SIG-M5 treated with dmso at 0.1 percent for 504 hours (cell line): ENCODE results near the gene RGS10.

ENCODE experiments used
- DNase-seq: peaks from one replicate; lab custom pipeline; 2025; ENCODE audit not compliant: unreplicated experiment; lab: John Stamatoyannopoulos, UW

Gene RGS10

GRCh38 chr10:119520283-119520682 is 22.2 kb downstream of the RGS10 start:
- DNase-seq, result no peak

DNA sequence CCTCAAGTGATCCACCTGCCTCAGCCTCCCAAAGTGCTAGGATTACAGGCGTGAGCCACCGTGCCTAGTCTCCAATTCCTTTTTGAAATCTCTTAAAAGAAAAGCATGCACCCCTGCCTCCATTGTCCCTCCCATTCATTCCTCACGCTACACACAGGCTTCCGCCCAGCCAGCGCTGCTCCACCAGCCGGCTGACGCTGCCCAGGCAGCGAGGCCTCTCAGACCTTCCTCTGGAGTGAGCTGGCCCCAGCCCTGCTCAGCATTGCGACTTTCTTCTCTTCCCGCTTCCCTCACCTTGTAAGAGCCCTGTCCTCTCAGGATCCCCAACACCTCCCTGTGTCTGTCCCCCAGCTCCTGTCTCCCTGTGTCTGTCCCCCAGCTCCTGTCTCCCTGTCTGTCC is 23.6 kb downstream of the RGS10 start:
- DNase-seq, result no peak

DNA sequence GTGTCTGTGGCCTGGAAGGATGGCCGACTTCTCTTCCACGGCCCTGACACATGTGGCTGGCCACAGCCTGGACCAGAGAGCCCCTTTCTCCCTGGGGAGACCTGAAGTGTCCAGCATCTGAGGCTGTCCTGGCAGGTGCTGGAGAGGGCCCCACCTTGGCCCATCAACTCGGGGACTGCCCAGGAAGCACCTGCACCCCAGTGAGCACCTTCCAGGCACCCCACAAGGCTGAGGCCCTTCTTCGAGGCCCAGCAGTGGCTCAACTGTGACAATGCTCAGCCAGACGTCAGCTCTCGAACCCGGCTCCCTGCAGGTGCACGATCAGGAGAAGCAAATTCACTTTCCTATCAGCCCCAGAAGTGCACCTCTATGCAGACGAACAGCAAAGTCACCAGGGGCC is 24.3 kb downstream of the RGS10 start:
- no peak for DNase-seq

DNA sequence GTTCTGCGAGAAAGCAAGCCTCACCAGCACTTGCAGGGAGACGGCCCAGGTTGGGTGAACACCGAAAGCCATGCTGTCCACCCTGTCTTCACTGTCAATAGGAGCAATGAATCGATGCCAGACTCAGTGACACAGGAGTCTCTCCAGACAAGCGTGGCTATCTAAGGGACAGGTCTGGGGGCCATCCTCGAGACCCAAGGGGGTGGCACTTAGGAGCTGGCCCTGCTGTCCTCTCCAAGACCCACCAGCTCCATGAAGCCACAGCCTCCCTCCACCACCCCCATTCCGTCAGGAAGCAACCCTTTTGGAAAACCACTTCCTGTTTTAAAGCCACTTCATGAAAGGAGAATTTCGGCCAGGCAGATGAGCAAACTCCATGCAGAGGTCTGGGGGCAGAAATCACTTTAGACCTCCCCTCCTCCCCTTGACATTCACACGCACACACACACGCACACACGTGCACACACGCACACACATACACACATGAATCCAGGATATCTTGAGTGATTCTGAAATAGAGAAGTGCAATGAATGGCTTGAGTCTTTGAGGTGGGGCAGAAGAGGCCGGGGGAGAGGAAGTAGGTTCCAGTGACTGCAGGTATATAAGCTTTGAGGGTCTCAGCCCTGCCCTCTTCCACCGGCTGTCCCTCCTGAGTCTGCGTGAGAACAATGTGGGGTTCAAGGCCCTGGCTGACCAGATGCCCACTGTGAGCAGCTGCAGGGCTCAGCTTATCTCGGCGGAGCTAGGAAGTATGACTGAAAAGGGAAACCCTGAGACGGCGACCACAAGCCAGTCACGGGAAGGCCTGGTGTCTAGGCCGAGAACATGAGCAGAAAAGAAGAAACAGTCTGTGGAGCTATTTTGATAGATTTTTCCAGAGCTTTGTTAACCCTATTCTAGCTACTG is 25.0 kb downstream of the RGS10 start:
- DNase-seq, result peak; percentile 62

DNA sequence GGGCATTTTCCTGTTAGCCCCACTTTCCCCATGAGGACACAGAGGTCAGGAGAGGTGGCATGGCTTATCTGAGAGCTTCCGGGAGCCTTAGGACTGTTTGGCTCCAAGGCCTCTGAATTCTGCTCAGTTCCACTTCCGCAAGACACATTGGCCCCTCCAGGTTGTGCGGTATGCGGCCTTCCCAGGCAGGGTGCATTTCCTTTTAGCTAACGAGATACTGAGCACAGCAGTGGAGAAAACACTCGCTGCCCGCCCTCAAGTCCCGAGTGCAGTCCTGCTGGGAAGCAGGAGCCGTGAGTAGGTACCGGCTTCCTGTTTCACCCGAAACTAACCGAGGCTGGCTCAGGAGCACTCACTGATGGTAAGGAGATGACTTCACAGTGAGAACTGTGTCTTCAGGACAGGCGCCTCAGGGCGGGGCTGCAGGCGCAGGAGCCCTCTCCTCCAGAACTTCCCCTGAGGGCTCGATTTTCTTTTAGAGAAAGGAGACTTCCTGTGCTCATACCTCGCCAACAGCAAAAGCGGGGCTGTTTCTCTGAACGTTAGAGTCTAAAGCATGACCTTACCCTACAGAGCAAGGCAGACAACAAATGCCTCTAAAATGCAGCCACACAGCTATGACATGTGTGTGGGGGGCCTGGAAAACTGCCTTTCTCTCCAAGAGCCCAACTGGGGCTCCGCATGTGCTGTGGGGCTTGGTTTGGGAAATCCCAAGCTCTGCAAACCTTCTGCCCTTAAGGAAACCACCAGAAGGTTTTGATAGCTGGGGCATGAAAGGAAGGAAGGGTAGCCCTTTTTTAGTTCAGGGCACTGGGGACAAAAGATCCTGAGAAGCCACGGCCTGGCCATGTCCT is 25.9 kb downstream of the RGS10 start:
- peak; percentile 91 for DNase-seq

DNA sequence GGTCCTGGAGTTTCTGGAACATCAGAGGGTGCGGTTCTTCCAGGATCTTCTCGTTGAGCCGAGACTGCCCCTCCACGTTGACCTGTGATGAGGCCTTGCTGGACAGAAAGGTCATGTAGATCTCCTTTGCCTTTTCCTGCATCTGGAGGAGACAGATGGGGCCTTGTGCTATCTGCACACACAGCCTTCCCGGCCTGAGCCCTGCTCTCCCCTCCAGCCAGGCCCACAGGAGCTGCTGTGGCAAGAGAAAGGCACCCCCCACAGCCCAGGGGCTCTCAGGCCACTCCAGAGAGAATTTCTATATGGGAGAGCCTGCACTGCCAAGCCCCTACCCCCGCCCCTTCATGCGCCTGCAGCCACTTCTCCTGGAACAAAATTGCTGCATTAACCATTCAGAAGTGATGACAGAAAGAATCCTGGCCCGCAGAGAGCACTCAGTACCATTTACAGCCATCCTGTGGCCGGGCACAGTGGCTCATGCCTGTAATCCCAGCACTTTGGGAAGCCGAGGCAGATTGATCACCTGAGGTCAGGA is 26.9 kb downstream of the RGS10 start:
- no peak for DNase-seq

GRCh38 chr10:119514819-119515218 is 27.7 kb downstream of the RGS10 start:
- no peak for DNase-seq

DNA sequence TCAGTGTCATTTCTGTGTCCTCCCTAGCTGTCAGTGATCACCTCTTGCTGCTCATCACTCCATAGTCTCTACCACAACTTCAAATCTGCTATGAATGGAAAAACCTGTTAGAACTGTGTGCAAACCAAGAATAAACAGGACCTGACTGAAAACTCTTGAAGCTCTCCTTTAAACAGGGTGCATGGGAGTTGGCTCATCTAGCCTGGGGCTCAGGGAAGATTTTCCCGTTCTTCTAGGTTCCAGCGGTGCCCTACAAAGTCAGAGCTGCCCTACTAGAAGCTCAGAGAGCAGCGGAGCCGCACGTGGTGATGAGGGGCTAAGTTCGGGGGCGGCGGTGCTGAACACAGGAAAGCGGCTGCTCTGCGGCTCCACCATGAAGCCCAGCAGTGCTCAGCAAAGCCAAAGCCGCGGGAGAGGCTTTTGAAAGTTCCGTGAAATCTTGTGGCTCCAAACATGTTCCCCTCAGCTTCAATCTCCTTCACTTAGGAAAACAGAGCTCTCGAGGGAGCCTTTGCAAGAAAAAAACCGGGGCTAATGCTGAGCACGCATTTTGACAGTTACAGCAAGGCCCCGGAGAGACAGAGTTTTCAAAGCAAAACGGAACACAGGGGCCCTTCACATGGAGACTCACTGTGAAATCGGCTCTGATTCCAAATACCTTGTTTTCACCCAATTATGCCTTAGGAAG is 30.5 kb downstream of the RGS10 start:
- no peak for DNase-seq

GRCh38 chr10:119509909-119510451 is 32.5 kb downstream of the RGS10 start:
- DNase-seq, result no peak

- no peak for DNase-seq
These were observed 35.4 kb downstream of the RGS10 start for GRCh38 chr10:119507115-119507514.

GRCh38 chr10:119505588-119506315 is 36.8 kb downstream of the RGS10 start:
- no peak for DNase-seq

DNA sequence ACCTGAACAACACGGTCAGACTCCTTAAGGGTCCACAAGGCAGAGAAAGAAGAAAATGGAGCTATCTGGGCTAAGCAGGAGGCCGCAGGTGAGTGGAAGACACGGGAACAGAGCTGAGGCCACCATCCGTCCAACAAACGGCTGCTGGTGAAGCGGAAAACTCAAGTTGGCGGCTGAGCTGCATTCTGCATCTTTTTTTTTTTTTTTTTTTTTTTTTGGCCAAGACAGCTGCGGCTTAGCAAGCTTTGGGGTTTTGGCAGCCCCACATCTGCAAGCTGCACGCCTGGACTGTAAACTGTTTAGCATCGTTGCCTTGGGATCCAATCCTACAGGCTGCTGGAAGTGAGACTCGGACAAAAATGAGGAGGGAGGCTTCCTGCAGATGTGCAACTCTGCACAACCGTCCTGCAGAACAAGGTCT is 37.4 kb downstream of the RGS10 start:
- no peak for DNase-seq

DNA sequence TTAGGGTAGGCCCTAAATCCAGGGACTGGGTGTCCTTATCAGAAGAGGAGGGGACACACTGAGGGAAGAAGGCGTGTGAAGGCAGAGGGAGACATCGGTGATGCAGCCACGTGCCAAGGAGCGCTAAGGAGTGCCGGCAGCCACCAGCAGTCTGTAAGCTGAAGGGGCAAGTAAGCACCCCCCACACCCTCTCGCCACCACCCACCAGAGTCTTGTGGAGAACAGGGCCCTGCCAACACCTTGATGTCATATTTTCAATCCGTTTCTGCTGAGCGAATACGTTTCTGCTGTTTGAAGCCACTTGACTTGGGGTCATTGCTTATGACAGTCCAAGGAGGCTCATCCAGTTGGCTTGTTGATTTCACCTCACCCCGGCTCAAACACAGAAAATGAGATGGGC is 37.9 kb downstream of the RGS10 start:
- no peak for DNase-seq

DNA sequence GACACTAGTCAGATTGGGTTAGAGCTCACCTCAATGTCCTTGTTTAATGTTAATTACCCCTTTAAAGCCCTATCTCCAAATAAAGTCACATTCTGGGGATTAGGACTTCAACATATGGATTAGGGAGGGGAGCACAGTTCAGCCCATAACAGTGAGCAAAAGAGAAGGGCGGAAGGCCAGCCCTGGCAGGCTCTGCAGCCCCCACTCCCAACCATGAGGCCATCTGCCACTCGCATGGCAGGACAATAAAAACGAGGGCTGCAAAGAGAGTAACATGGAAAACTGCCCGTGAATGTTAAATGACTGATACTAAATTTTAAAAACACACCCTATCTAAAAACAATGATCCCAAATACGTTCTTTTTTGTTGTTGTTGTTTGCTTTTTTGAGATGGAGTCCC is 38.7 kb downstream of the RGS10 start:
- no peak for DNase-seq

DNA sequence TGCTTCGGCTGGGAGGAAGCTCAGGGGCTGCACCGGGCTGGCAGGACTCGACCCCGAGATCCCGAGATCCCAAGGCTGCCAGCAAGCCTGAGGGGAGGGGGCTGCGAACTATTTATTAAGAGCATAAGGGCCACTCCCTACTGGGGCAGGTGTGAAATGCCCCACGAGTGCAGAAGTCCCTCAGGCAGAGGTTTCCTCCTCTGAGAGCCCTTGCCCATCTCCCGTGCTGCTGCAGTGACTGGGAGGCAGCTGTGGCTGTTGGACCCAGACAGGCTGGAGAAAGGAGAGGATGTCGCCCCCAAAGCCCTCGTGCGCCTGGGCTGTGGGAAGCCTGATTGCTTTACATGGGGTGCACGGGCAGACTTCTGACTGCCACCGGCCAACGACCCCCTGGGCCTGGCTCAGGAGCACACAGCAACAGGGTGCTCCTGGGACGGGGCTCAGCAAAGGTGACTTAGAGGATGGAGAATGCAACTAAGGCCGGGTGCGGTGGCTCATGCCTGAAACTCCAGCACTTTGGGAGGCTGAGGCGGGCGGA is 39.8 kb downstream of the RGS10 start:
- no peak for DNase-seq

DNA sequence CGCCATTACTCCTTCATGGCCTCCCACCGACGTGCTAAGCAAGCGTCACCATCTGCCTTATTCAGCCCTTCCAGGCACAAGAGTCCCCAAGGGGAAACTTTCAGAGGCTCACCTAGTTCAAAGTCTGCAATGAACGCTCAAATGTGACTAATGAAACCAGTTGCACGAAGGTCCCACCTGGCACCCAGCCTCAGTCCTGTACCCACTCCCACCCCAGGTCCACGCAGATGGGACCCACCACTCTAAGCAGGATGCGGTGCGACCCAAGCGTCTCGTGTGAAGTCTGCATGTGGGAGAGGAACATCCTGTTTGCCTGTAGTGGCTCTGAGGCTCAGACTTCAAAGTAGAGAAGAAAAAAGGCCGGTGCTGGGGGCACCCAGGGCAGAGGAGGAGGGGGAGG is 40.3 kb downstream of the RGS10 start:
- no peak for DNase-seq

GRCh38 chr10:119501690-119502089 is 40.8 kb downstream of the RGS10 start:
- DNase-seq, result no peak

GRCh38 chr10:119500821-119501220 is 41.7 kb downstream of the RGS10 start:
- no peak for DNase-seq

- DNase-seq, result no peak
These were observed 42.3 kb downstream of the RGS10 start for GRCh38 chr10:119500123-119500795.

DNA sequence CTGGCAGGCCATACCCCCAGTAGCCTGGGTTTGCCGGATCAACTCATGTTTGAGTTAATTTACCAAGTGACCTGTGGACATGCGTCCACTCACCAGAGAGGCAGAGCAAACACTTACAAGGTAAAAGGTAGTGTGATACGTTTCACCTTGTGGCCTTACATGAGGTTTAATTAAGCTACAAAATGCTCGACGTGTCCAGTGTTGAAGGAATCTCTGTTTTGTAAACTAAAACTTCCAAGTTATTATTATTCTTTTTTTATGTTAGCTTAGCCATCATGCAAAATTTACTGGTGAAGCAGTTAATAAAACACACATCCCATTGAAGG is 42.9 kb downstream of the RGS10 start:
- no peak for DNase-seq
